Activated CD8-positive, alpha-beta T cell treated with anti-CD3 and anti-CD28 coated beads for 36 hours (primary cell): ENCODE measurements around the gene ELOVL6. TPM values are rescaled to one million over a fixed set of nuclear protein-coding genes. Genes with fewer than 3 reads are reported as not detected.

ENCODE experiments used
- ATAC-seq: fragments of 200-7000 bp; cut with Tn5 transposase; one replicate; pipeline ENCODE4 v1.10.0; 2021; ENCODE audit warnings: mild to moderate bottlenecking, moderate library complexity
- CTCF ChIA-PET: fragments of 350-600 bp; sonication (Branson Sonifier 250); formaldehyde crosslinking; loops from one replicate; lab custom pipeline; 2021; ENCODE audit warnings: antibody characterized with exemption; lab: Charles Lee
- POLR2A ChIA-PET: fragments of 350-600 bp; sonication (Branson Sonifier 250); formaldehyde crosslinking; loops from one replicate; lab custom pipeline; 2021; ENCODE audit warnings: antibody characterized with exemption; lab: Charles Lee
- DNase-seq: peaks from one replicate; pipeline ENCODE4 v3.0.0-alpha.2; 2020
- H3K27ac Mint-ChIP-seq: one replicate; pipeline ENCODE4 v1.8.0; 2021; ENCODE audit warnings: mild to moderate bottlenecking, mixed read lengths
- H3K27me3 Mint-ChIP-seq: one replicate; pipeline ENCODE4 v1.8.0; 2021; ENCODE audit warnings: mixed read lengths
- H3K36me3 Mint-ChIP-seq: one replicate; pipeline ENCODE4 v1.8.0; 2021; ENCODE audit warnings: low read depth, mixed read lengths
- H3K4me1 Mint-ChIP-seq: one replicate; pipeline ENCODE4 v1.8.0; 2021; ENCODE audit warnings: low read depth, mixed read lengths
- H3K4me3 Mint-ChIP-seq: one replicate; pipeline ENCODE4 v1.8.0; 2021; ENCODE audit warnings: mild to moderate bottlenecking, moderate library complexity, mixed read lengths
- H3K9me3 Mint-ChIP-seq: one replicate; pipeline ENCODE4 v1.8.0; 2021; ENCODE audit warnings: mixed read lengths
- intact Hi-C: fragments of 100-400 bp; cut with micrococcal nuclease; formaldehyde crosslinking; loops from one replicate; pipeline ENCODE4 v1.10.0; 2022
- total RNA-seq, 2 experiments: library from RNA; stranded (reverse); gene quantifications; one replicate each; pipeline ENCODE4 v1.2.3, GENCODE V29; 2021
- TF ChIP-seq, protein P1 (sequence below): fragments of 200-600 bp; IDR thresholded peaks from one replicate; pipeline ENCODE4 v1.8.0; 2022; ENCODE audit warnings: antibody characterized with exemption, mild to moderate bottlenecking

Gene ELOVL6
- total RNA-seq, 2 experiments from 2014 or later: 4.7 to 7.7 TPM

DNA sequence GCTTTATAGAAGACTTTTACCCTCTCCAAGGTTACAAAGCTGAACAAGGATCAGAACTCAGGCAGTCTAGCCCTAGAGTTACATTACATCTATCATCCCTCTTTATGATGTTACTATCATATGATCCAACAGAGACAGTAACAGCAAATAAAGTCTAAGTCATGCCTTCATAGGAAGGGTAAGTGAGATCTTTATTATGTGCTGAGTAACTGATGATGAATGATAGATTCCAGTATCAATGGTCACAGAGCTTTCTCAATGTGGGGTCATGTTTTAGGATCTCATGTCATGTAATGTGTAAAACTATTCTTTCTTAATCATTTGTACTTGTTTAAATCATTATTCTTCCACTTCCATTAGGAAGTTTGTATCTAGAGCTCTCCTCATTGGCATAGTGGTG is 22.8 kb downstream of the ELOVL6 start:
- Mint-ChIP-seq H3K27ac (no peak overlapping the region), H3K4me3 (no peak overlapping the region), H3K4me1 (no peaks in the 10 kb centered on the region), H3K9me3 (no peaks in the 10 kb centered on the region), H3K27me3 (no peaks in the 10 kb centered on the region), H3K36me3 (peaks cover 3% of the 10 kb centered on the region)
- POLR2A ChIA-PET: no interaction called here
- CTCF ChIA-PET: interaction anchor here (1.2 to 1.4 kb wide), 2 partner anchors 10 to 35 kb away, joined by 3 to 4 read pairs; no protein-coding TSS in a partner anchor
- DNase-seq: no peak
- intact Hi-C loops: no loop called here
- ATAC-seq: no peak
- TF ChIP-seq, protein P1, sequence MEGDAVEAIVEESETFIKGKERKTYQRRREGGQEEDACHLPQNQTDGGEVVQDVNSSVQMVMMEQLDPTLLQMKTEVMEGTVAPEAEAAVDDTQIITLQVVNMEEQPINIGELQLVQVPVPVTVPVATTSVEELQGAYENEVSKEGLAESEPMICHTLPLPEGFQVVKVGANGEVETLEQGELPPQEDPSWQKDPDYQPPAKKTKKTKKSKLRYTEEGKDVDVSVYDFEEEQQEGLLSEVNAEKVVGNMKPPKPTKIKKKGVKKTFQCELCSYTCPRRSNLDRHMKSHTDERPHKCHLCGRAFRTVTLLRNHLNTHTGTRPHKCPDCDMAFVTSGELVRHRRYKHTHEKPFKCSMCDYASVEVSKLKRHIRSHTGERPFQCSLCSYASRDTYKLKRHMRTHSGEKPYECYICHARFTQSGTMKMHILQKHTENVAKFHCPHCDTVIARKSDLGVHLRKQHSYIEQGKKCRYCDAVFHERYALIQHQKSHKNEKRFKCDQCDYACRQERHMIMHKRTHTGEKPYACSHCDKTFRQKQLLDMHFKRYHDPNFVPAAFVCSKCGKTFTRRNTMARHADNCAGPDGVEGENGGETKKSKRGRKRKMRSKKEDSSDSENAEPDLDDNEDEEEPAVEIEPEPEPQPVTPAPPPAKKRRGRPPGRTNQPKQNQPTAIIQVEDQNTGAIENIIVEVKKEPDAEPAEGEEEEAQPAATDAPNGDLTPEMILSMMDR: no peak

DNA sequence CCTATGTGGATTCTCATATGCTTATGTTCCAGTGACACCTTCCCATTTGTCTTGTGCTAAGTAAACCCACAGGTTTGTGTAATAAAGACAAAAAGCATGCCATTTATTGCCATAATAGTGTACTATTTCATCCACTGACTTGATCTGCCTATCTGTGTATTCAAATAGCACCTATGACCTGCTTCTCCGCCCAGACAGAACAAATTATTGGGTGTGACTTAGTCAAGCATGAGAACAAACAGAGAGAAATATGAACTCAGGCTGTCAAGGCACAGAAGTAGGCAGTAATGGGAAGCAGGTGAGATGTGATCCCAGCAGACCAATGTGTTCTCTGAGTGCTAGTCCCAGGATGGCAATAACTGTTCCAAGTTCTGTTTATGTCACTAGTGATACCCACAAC is 25.4 kb downstream of the ELOVL6 start:
- intact Hi-C loops: no loop called here
- Mint-ChIP-seq H3K27ac (no peak overlapping the region), H3K9me3 (no peaks in the 10 kb centered on the region), H3K36me3 (peaks cover 2% of the 10 kb centered on the region), H3K4me3 (no peak overlapping the region), H3K4me1 (no peaks in the 10 kb centered on the region), H3K27me3 (no peaks in the 10 kb centered on the region)
- TF ChIP-seq, protein P1: no peak
- ChIA-PET POLR2A (no interaction called here), CTCF (no interaction called here)
- ATAC-seq: no peak
- DNase-seq: no peak

DNA sequence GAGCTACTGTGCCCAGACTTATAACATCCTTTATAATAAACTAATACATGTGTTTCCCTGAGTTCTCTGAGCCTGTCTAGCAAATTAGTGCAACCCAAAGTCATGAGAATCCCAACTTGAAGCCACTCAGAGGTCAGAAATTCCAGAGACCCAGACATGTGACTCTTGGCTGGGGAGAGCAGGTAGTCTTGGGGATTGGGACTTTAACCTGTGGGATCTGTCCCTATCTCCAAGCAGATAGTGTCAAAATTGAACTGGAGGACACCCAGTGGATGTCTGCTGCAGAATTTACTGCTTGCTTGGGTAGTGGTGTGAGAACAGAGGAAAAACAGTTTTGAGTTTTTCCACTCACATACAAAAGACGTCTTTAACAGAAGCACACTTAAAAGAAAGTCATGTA is 26.4 kb downstream of the ELOVL6 start:
- no peak for ATAC-seq

GRCh38 chr4:110170861-110171260 is 27.6 kb downstream of the ELOVL6 start:
- DNase-seq (no peak), ATAC-seq (no peak)
- no peaks in the 10 kb centered on the region for H3K36me3 Mint-ChIP-seq
- CTCF ChIA-PET: interaction anchor here (1.4 kb wide), 1 partner anchor 26 kb away, joined by 3 read pairs; no protein-coding TSS in a partner anchor
- no peak overlapping the region for H3K27ac Mint-ChIP-seq
- no peaks in the 10 kb centered on the region for H3K27me3 Mint-ChIP-seq
- peaks cover 3% of the 10 kb centered on the region for H3K4me1 Mint-ChIP-seq
- no peaks in the 10 kb centered on the region for H3K9me3 Mint-ChIP-seq
- no peak overlapping the region for H3K4me3 Mint-ChIP-seq
- POLR2A ChIA-PET: interaction anchor here (1.0 to 1.1 kb wide), 2 partner anchors 9 to 23 kb away, joined by 3 to 4 read pairs; no protein-coding TSS in a partner anchor
- intact Hi-C loops: no loop called here
- TF ChIP-seq, protein P1: no peak

More for the DNA sequence above, 26.4 kb downstream of the ELOVL6 start:
- no peak overlapping the region for H3K27ac Mint-ChIP-seq
- H3K27me3 Mint-ChIP-seq: no peaks in the 10 kb centered on the region
- TF ChIP-seq, protein P1: no peak
- no peak for DNase-seq
- ChIA-PET POLR2A (no interaction called here), CTCF (interaction anchor here (1.3 to 1.4 kb wide), 2 partner anchors 23 to 25 kb away, joined by 3 read pairs; no protein-coding TSS in a partner anchor)
- no peaks in the 10 kb centered on the region for H3K36me3 Mint-ChIP-seq
- no peak overlapping the region for H3K4me3 Mint-ChIP-seq
- H3K4me1 Mint-ChIP-seq: no peaks in the 10 kb centered on the region
- intact Hi-C loops: no loop called here
- H3K9me3 Mint-ChIP-seq: no peaks in the 10 kb centered on the region
